HUES64 (cell line): ENCODE measurements around the gene FBXW11.
"Not testable (repeated sequence)": the region's sequence is repeated elsewhere in the genome, so short reads cannot be mapped to it uniquely, and the experiment has no call there.

Experiments
- H3K27ac ChIP-seq: 2 replicates; pipeline ENCODE4 v1.7.0; 2013; ENCODE audit warnings: low read depth, low read length, inconsistent platforms
- H3K27me3 ChIP-seq: 2 replicates; pipeline ENCODE4 v1.6.1; 2013; ENCODE audit warnings: mild to moderate bottlenecking, low read length; ENCODE audit not compliant: insufficient read depth
- H3K36me3 ChIP-seq: 2 replicates; pipeline ENCODE4 v1.6.1; 2013; ENCODE audit warnings: mild to moderate bottlenecking, low read length; ENCODE audit not compliant: insufficient read depth
- H3K4me1 ChIP-seq: 2 replicates; pipeline ENCODE4 v1.6.1; 2013; ENCODE audit warnings: mild to moderate bottlenecking, low read length, moderate library complexity; ENCODE audit not compliant: insufficient read depth
- H3K4me3 ChIP-seq: 2 replicates; pipeline ENCODE4 v1.5.1; 2013; ENCODE audit warnings: mild to moderate bottlenecking, low read length, moderate library complexity
- H3K9ac ChIP-seq: 2 replicates; pipeline ENCODE4 v1.6.1; 2013; ENCODE audit warnings: mild to moderate bottlenecking, low read depth, low read length
- H3K9me3 ChIP-seq: 2 replicates; pipeline ENCODE4 v1.6.1; 2013; ENCODE audit warnings: low read depth, low read length; ENCODE audit not compliant: insufficient read depth
- WGBS: fragments of 150-250, 120-280 bp; methylation state at CpG from one replicate; pipeline ENCODE4 v1.1.7; 2013; ENCODE audit warnings: missing lambda C conversion rate; 5-methylcytosine and 5-hydroxymethylcytosine counted together

FBXW11 gene

GRCh38 chr5:171893290-171893886 lies 113.0 kb downstream of the FBXW11 start:
- no peak overlapping the region for H3K27ac ChIP-seq
- peaks cover 79% of the 10 kb centered on the region for H3K36me3 ChIP-seq
- H3K27me3 ChIP-seq = no peaks in the 10 kb centered on the region
- H3K9ac ChIP-seq = no peak overlapping the region
- WGBS = 98% methylated on average over 4 of the region's 4 CpGs
- no peaks in the 10 kb centered on the region for H3K4me1 ChIP-seq
- H3K4me3 ChIP-seq = no peak overlapping the region
- no peaks in the 10 kb centered on the region for H3K9me3 ChIP-seq

GRCh38 chr5:171891595-171891994 lies 114.8 kb downstream of the FBXW11 start:
- Histone ChIP-seq H3K9me3 (no peaks in the 10 kb centered on the region), H3K4me1 (no peaks in the 10 kb centered on the region), H3K27ac (no peak overlapping the region), H3K4me3 (no peak overlapping the region), H3K9ac (no peak overlapping the region), H3K27me3 (no peaks in the 10 kb centered on the region), H3K36me3 (peaks cover 66% of the 10 kb centered on the region)
- WGBS = 78% methylated on average over 6 of the region's 6 CpGs

GRCh38 chr5:171891150-171891549 lies 115.3 kb downstream of the FBXW11 start:
- peaks cover 63% of the 10 kb centered on the region for H3K36me3 ChIP-seq
- WGBS = 93% methylated on average over 4 of the region's 4 CpGs

GRCh38 chr5:171888051-171888481 lies 118.4 kb downstream of the FBXW11 start:
- Histone ChIP-seq H3K36me3 (peaks cover 57% of the 10 kb centered on the region), H3K9ac (no peak overlapping the region), H3K4me1 (no peaks in the 10 kb centered on the region), H3K9me3 (no peaks in the 10 kb centered on the region), H3K4me3 (no peak overlapping the region), H3K27ac (no peak overlapping the region), H3K27me3 (no peaks in the 10 kb centered on the region)
- WGBS = 94% methylated on average over 3 of the region's 3 CpGs

More at GRCh38 chr5:171891150-171891549, 115.3 kb downstream of the FBXW11 start:
- H3K27ac ChIP-seq = no peak overlapping the region
- no peaks in the 10 kb centered on the region for H3K9me3 ChIP-seq
- H3K4me1 ChIP-seq = no peaks in the 10 kb centered on the region
- H3K27me3 ChIP-seq = no peaks in the 10 kb centered on the region
- H3K4me3 ChIP-seq = no peak overlapping the region
- H3K9ac ChIP-seq = no peak overlapping the region

GRCh38 chr5:171886037-171886436 lies 120.4 kb downstream of the FBXW11 start:
- H3K27me3 ChIP-seq, H3K9me3 ChIP-seq, H3K27ac ChIP-seq, H3K4me1 ChIP-seq, H3K4me3 ChIP-seq, H3K9ac ChIP-seq: not testable (repeated sequence)
- peaks cover 41% of the 10 kb centered on the region for H3K36me3 ChIP-seq
- no CpG with 5 or more reads among the region's 2 CpGs for WGBS

GRCh38 chr5:171882118-171882517 lies 124.3 kb downstream of the FBXW11 start:
- WGBS = 89% methylated on average over 4 of the region's 4 CpGs
- H3K27me3 ChIP-seq = no peaks in the 10 kb centered on the region
- no peak overlapping the region for H3K9ac ChIP-seq
- H3K4me3 ChIP-seq = no peak overlapping the region
- H3K4me1 ChIP-seq = no peaks in the 10 kb centered on the region
- H3K27ac ChIP-seq = no peak overlapping the region
- peaks cover 46% of the 10 kb centered on the region for H3K36me3 ChIP-seq
- H3K9me3 ChIP-seq = no peaks in the 10 kb centered on the region

- Histone ChIP-seq H3K4me1 (no peaks in the 10 kb centered on the region), H3K27ac (no peak overlapping the region), H3K36me3 (peaks cover 94% of the 10 kb centered on the region), H3K27me3 (no peaks in the 10 kb centered on the region), H3K4me3 (no peak overlapping the region), H3K9me3 (no peaks in the 10 kb centered on the region), H3K9ac (no peak overlapping the region)
- 94% methylated on average over 2 of the region's 2 CpGs for WGBS
Measured at GRCh38 chr5:171874234-171874633, 132.2 kb downstream of the FBXW11 start.

- 91% methylated on average over 5 of the region's 5 CpGs for WGBS
- Histone ChIP-seq H3K27me3 (no peaks in the 10 kb centered on the region), H3K9me3 (no peaks in the 10 kb centered on the region), H3K9ac (no peak overlapping the region), H3K36me3 (peaks cover 99% of the 10 kb centered on the region), H3K4me1 (no peaks in the 10 kb centered on the region), H3K4me3 (no peak overlapping the region), H3K27ac (no peak overlapping the region)
Measured at GRCh38 chr5:171872666-171873065, 133.8 kb downstream of the FBXW11 start.

- Histone ChIP-seq H3K4me1 (no peaks in the 10 kb centered on the region), H3K27me3 (no peaks in the 10 kb centered on the region), H3K9me3 (no peaks in the 10 kb centered on the region), H3K27ac (no peak overlapping the region), H3K4me3 (no peak overlapping the region), H3K9ac (no peak overlapping the region), H3K36me3 (peaks cover 99% of the 10 kb centered on the region)
- 86% methylated on average over 1 of the region's 1 CpG for WGBS
Measured at GRCh38 chr5:171871711-171872110, 134.7 kb downstream of the FBXW11 start.

GRCh38 chr5:171869956-171870355 lies 136.5 kb downstream of the FBXW11 start:
- WGBS = 67% methylated on average over 1 of the region's 1 CpG
- no peaks in the 10 kb centered on the region for H3K27me3 ChIP-seq
- no peak overlapping the region for H3K27ac ChIP-seq
- no peak overlapping the region for H3K4me3 ChIP-seq
- peaks cover 87% of the 10 kb centered on the region for H3K36me3 ChIP-seq
- H3K9ac ChIP-seq = no peak overlapping the region
- no peaks in the 10 kb centered on the region for H3K4me1 ChIP-seq
- no peaks in the 10 kb centered on the region for H3K9me3 ChIP-seq

- Histone ChIP-seq H3K9ac (no peak overlapping the region), H3K27me3 (no peaks in the 10 kb centered on the region), H3K27ac (no peak overlapping the region), H3K36me3 (peaks cover 80% of the 10 kb centered on the region), H3K4me3 (no peak overlapping the region), H3K4me1 (no peaks in the 10 kb centered on the region), H3K9me3 (no peaks in the 10 kb centered on the region)
- WGBS = 93% methylated on average over 2 of the region's 2 CpGs
Measured at GRCh38 chr5:171868236-171868635, 138.2 kb downstream of the FBXW11 start.

- H3K9ac ChIP-seq = no peak overlapping the region
- no peaks in the 10 kb centered on the region for H3K27me3 ChIP-seq
- no peaks in the 10 kb centered on the region for H3K4me1 ChIP-seq
- no peaks in the 10 kb centered on the region for H3K9me3 ChIP-seq
- no peak overlapping the region for H3K4me3 ChIP-seq
- peaks cover 79% of the 10 kb centered on the region for H3K36me3 ChIP-seq
- WGBS = 88% methylated on average over 1 of the region's 1 CpG
- H3K27ac ChIP-seq = no peak overlapping the region
Measured at GRCh38 chr5:171867786-171868185, 138.7 kb downstream of the FBXW11 start.
